ENCODE measurements around the gene POLR2J3.
"Not testable (repeated sequence)": the region's sequence is repeated elsewhere in the genome, so short reads cannot be mapped to it uniquely, and the experiment has no call there.

DNA sequence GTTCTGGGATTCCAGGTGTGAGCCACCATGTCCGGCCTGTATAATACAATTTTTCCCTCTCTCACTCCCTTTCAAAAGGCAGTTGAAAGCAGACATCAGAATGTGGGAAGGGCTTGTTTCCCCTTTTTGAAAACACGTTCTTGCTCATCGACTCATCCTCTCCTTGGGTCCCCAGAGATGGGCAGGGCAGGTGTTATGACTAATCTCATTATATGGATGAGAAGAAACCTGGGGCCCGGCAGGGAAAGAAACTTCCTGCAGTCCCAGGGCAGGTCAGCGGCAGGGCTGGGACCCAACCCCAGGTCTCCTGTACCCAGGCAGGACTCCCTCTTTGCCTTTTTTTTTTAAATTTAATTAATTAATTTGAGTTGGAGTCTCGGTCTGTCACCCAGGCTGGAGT is 26.0 kb downstream of the POLR2J3 start:
- TF ChIP-seq, protein P1, sequence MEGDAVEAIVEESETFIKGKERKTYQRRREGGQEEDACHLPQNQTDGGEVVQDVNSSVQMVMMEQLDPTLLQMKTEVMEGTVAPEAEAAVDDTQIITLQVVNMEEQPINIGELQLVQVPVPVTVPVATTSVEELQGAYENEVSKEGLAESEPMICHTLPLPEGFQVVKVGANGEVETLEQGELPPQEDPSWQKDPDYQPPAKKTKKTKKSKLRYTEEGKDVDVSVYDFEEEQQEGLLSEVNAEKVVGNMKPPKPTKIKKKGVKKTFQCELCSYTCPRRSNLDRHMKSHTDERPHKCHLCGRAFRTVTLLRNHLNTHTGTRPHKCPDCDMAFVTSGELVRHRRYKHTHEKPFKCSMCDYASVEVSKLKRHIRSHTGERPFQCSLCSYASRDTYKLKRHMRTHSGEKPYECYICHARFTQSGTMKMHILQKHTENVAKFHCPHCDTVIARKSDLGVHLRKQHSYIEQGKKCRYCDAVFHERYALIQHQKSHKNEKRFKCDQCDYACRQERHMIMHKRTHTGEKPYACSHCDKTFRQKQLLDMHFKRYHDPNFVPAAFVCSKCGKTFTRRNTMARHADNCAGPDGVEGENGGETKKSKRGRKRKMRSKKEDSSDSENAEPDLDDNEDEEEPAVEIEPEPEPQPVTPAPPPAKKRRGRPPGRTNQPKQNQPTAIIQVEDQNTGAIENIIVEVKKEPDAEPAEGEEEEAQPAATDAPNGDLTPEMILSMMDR (IDR thresholded peaks at IDR 0.05) = not testable (repeated sequence)
- not testable (repeated sequence) for TF ChIP-seq EP300, POLR2A (IDR thresholded peaks at IDR 0.05)
